Measurements from ENCODE around the gene CETN3. TPM values are rescaled to one million over a fixed set of nuclear protein-coding genes. Genes with fewer than 3 reads are reported as not detected.

CETN3 gene
- total and polyA plus RNA-seq, 9 of the 15 experiments (the other 6 are each of a cell fraction or from before 2014, with no cell fraction given) = 43.3 to 113 (median 82.4) TPM

DNA sequence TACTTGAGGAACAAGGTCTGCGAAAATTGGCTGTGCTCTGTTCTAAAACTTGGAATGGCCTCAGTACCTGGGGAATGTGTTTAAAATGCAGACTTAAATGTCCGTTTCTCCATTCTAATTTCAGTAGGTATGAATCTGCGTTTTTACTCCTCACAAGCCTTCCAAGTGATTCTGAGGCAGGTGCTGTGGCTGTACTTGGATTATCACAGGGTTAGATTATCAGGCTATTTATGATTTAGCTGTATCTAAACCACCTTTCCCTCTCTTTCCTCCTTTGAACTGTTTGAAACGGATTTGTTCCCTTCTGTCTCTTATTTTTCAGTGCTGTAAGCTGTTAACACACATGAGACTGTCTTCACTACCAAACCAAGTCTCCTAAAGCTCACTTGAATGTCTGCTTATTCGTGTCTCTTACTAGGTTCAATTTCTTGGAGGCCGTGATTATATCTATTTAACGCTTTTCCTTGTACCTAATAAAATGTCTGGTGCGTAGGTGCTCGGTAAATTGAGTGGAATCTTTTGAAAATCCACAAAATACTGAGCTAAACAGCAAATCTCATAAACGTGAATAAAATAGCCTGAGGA lies 714 bp upstream of the CETN3 start (continued):
- TF ChIP-seq MYNN (IDR thresholded peaks at IDR 0.05) (no peak), MYNN (CRISPR knock-in tag; IDR thresholded peaks at IDR 0.05) (no peak), ETV6 (IDR thresholded peaks at IDR 0.05; ENCODE audit: borderline replicate concordance in 1 of 2, low read depth in 2 of 2, low read length in 1 of 2) (no peak), ETV6 (CRISPR knock-in tag; IDR thresholded peaks at IDR 0.05; ENCODE audit: borderline replicate concordance) (no peak), CC2D1A (IDR thresholded peaks at IDR 0.05) (peak; percentile 32; the same call in 1 of the 2 replicates), ZNF263 (CRISPR knock-in tag; IDR thresholded peaks at IDR 0.05; ENCODE audit: borderline replicate concordance) (no peak), BRD9 (IDR thresholded peaks at IDR 0.05; ENCODE audit: low read depth, partially characterized antibody) (peak; percentile 80), CBX8 (IDR thresholded peaks at IDR 0.05; ENCODE audit: borderline replicate concordance, extremely low read depth, low read depth, low read length, poor library complexity, severe bottlenecking) (no peak), GATA2 (CRISPR knock-in tag; IDR thresholded peaks at IDR 0.05) (no peak), WHSC1 (IDR thresholded peaks at IDR 0.05; ENCODE audit: low read length) (no peak), L3MBTL2 (IDR thresholded peaks at IDR 0.05) (peak; percentile 82; the same call in 1 of the 2 replicates), HDAC3 (IDR thresholded peaks at IDR 0.05; ENCODE audit: borderline replicate concordance, partially characterized antibody) (peak; percentile 68), ZC3H11A (IDR thresholded peaks at IDR 0.05; ENCODE audit: low read depth, low read length) (no peak), ZBTB40 (IDR thresholded peaks at IDR 0.05) (peak; percentile 49; the same call in 1 of the 2 replicates), ZBTB40 (CRISPR knock-in tag; IDR thresholded peaks at IDR 0.05) (no peak), RBFOX2 (IDR thresholded peaks at IDR 0.05; ENCODE audit: low read depth, low read length) (no peak), DIDO1 (tag; IDR thresholded peaks at IDR 0.05; ENCODE audit: low read depth) (peak; percentile 51; the same call in 1 of the 2 replicates), NR2C2 (CRISPR knock-in tag; IDR thresholded peaks at IDR 0.05) (no peak), NR2C2 (tag; IDR thresholded peaks at IDR 0.05) (no peak), RBM39 (optimal IDR thresholded peaks at IDR 0.05; ENCODE audit: low read depth, low read length) (no peak)

Data from K562 (cell line).